HG02759 (cell line): ENCODE results near the gene OR2B2.

ENCODE experiments used
- ATAC-seq: cut with Tn5 transposase; IDR thresholded peaks from one replicate; pipeline ENCODE4 v1.9.1; 2021; ENCODE audit warnings: mild to moderate bottlenecking, moderate library complexity; ENCODE audit not compliant: unreplicated experiment

OR2B2 gene

DNA sequence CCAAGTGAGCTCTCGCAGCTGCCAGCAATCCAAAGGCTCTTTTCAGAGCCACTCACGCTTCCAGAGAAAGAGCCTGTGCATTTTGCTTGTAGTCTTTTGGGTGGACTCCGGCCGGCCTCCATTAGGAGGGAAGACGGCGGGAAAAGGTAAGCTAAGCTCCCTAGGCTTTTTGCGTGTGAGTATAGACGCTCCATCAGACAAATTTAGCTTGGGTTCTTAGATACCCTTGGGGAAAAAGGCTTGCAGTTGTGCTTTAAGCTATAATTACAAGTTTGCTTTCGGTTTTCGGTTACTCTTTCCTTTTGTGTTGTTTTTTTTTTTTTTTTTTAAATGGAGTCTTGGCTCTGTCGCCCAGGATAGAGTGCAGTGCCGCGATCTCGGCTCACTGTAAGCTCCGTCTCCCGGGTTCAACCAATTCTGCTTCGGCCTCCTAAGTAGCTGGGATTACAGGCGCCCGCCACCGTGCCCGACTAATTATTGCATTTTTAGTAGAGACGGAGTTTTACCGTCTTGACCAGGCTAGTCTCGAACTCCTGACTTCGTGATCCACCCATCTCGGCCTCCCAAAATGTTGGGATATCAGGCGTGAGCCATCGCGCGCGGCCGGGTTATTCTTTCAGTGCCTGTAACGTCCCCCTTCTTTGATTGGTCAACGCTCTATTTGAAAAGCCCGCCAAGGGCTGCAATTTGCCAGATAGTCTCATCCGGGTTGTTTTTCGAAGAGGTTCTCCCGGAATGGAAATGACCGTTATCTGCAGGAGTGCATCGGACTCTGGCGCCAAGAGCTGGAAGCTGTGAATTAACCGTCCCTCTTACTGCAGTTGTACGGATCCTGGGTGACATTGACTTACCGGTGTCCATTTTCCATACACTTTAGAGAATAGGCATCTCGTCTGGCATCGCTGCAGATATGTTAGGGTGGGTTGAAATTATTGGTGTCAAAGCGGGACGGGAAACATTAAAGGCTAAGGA, 18.1 kb downstream of the OR2B2 start:
- ATAC-seq, result peak; percentile 9

DNA sequence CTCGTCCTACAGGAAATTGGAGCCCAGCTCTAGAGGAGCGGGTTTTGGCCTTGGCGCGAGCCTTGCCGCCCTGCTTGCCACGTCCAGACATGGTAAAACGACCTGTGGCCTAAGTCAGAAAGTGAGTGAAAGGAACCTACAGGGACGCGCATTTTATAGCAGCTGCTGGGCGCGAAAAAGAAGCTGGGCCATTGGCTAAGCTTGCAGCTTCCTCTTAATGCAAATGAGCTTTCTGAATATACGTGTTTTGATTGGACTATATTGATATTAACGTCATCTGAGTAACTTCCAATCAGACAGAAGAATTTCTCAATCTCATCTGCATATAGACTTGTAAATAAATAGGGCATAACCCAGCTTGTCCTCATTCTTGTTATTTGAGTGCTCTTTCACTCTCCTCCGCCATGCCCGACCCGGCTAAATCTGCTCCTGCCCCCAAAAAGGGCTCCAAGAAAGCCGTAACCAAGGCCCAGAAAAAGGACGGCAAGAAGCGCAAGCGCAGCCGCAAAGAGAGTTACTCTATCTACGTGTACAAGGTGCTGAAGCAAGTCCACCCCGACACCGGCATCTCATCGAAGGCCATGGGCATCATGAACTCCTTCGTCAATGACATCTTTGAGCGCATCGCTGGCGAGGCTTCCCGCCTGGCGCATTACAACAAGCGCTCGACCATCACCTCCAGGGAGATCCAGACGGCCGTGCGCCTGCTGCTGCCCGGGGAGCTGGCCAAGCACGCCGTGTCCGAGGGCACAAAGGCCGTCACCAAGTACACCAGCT, 18.9 kb downstream of the OR2B2 start:
- ATAC-seq, result peak; percentile 50

DNA sequence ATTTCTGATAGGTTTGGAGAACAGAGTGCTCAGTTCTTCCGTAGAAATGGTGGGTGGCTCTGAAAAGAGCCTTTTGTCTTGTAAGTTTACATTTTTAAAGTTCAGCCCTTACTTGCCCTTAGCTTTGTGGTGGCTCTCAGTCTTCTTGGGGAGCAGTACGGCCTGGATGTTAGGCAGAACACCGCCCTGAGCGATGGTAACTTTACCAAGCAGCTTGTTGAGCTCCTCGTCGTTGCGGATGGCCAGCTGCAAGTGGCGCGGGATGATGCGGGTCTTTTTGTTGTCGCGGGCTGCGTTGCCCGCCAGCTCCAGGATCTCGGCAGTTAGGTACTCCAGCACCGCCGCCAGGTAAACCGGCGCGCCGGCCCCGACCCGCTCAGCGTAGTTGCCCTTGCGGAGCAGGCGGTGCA, 19.5 kb downstream of the OR2B2 start:
- no peak for ATAC-seq

DNA sequence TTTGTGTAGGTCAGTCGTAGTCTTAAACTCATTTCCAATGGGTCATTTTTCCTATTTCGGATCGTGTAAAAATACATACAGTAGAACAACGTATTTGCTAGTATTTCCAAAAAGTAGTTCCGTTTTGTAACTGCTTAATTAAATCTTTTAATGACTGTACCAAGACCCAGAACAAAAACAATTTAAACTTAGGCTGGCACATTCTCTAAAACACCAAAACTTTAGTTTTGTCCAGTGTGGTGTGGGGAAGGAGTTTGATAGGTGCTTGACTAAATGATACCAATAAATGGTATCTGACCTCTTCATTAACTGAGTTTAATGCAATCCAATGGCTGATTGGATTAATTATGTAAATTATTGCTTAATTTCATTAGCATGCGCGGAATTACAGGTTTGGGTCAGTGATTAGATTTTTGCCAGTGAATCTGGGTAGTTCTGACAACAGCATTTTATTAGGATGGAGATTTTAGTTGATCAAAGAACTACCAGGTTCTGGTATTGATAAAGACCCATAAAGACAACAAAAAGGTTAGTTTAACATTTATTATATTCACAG, 20.8 kb downstream of the OR2B2 start:
- no peak for ATAC-seq

DNA sequence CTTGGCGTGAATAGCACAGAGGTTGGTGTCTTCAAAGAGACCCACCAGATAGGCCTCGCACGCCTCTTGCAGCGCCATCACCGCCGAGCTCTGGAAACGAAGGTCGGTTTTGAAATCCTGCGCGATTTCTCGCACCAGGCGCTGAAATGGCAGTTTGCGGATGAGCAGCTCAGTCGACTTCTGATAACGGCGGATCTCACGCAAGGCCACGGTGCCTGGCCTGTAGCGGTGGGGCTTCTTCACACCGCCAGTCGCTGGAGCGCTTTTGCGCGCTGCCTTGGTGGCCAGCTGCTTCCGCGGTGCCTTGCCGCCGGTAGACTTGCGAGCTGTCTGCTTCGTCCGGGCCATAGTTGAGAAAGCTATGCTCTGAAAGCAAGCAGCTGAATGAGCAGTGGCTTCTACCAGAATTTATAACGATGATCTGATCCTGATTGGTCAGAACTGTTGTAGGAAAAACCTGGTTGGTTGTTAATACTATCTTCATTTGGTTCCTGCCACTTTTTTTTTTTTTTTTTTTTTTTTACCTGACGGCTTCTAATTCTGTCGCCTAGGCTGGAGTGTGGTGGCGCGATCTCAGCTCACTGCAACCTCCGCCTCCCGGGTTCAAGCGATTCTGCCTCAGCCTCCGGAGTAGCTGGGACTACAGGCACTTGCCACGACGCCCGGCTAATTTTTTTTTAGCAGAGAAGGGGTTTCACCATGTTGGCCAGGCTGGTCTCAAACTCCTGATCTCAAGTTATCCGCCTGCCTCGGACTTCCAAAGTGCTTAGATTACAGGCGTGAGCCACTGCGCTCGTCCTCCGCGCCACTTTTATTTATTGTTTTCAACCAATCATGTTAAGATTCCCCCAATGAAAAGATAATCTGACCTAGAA, 21.5 kb downstream of the OR2B2 start:
- peak; percentile 42 for ATAC-seq

DNA sequence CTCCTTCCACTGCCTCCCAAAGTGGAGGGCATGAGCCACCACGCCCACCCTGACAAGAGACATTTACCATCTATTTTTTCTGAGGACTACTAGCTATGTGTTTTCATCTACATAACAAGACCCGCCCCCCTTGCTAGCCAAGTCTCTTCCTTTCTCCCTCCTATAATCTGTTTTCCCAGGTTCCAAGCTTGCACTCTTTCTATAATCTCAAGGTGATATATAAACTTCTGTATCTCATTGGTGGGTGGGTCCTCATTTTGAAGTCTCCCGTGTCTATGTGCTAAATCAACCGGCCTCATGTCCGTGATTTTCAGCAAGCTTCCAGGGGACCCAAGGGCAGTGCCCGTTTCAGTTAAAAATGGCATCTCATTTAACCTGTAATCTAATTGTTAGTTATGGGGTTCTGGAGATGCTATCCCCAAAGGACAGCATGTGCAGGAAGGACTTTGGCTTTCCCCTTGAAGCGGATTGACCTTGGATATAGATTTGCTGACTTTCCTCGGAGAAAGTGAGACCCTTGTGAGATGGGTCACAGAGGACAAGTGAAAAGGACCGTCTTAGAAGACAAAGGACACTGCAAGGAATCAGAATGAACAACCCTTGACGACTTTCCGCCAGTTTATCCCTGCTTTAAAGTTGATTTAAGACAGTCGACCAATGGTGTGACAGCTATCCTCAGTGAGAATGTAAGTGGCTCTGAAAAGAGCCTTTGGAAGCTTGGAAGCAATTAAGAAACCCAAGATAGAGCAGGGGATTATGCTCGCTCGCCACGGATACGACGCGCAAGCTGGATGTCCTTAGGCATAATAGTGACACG, 22.4 kb downstream of the OR2B2 start:
- no peak for ATAC-seq

DNA sequence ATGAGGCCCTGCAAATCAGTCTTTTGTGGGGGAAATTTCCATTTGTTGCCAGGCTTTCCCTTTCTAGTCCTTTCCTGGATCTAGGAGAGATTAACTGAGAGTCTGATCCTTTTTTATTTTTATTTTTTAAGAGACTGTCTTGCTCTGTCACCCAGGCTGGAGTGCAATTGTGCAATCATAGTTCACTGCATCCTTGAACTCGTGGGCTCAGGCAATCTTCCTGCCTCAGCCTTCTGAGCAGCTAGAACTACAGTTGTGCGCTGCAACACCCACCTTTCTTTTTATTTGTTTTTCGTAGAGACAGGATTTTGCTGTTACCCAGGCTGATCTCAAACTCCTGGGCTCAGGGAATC, 22.9 kb downstream of the OR2B2 start:
- ATAC-seq, result no peak

DNA sequence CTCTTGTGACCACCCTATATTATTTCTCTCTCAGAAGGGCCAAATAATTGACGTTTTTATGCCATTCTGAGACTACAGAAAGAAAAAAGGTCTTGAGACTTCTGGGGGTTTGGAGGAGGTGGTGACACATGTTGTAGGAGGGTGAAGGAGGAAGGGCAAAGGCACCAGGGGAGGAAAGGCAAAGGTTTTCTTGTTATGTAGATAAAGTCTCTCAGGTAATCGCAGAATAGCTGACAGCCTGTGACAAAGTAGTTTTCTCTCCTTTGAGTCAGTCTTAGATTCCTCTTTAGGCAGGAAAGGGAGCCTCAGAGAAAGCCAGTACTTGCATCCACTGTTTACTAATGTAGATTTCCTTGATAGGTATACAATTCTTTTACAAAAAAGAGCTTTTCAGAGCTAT, 23.6 kb downstream of the OR2B2 start:
- ATAC-seq, result no peak

DNA sequence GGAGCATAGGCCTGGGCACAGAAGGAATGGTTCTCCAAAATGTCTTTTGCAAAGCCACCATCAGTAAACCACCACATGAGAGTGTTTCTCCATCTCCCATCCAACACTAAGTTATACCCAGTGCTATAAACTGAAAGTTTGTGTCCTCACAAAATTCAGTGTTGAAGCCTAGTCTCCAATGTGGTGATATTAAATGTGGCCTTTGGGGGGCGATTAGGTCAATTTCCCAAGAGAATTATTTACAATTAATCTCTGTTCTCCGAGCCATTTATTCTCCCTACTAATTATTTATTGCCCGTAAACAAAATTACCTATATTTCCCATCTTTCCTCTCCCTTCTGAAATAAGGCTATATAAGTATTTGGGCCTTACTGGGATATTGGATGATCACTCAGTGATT, 26.1 kb downstream of the OR2B2 start:
- ATAC-seq, result no peak

DNA sequence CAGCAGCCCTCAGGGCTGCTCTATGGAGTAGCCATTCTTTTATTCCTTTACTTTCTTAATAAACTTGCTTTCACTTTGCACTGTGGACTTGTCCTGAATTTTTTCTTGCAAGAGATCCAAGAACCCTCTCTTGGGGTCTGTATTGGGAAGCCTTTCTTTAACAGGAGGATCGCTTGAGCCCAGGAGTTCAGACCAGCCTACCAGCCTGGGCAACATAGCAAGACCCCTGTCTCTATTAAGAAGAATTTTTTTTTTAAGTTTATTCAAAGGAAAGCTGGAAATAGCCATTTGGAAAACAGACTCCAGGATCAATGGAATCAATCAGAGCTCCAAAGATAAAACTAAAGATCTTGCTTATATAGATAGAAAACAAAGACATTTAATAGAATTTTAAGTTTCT, 29.1 kb downstream of the OR2B2 start:
- ATAC-seq, result no peak

DNA sequence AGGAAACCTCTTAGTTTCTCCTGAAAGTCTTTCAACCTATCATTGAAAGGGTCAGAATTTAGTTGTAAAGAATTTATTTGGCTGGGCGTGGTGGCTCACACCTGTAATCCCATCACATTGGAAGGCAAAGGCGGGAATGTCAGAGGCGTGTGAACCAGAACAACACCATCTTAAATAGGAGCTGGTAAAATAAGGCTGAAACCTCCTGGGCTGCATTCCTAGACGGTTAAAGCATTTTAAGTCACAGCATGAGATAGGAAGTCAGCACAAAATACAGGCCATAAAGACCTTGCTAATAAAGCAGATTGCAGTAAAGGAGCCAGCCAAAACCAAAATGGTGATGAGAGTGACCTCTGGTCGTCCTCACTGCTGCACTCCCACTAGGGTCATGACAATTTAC, 29.6 kb downstream of the OR2B2 start:
- ATAC-seq, result no peak

DNA sequence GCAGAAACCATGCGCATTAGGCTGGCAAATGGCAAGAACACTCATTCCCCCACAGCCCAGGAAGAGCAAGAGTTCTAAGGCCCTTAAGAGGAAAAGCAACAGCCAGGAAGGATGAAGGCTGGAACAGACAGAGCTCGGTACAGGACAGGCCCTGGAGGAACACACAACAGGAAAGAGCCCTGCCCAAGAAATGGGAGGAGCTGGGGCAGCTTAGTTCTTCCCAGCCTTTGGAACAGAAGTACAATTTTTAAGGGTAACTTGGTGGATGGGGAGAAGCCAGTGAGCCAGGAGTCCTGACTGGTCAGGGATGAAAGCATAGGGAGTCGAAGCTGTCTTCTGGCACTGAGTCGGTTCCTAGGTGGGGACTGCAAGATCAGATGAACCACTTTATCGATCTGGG, 32.4 kb downstream of the OR2B2 start:
- no peak for ATAC-seq

DNA sequence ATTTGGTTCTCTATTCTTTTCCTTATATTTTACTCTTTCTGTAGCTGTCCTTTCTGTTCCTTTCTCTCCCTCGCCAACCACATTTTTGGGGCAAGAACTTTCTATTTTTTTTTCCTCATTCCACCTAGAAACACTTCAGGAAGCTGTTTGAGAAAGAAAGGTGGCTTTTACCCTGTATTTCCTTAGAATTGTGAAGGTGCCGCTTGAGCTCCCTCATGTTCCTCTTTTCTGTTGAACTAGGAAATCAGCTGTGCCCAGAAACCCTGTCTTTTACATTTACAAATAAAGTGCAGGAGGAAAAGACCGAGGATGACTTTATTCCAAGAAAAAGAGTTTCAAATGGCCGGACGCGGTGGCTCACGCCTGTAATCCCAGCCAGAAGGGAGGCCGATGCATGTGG, 38.2 kb downstream of the OR2B2 start:
- ATAC-seq, result no peak

DNA sequence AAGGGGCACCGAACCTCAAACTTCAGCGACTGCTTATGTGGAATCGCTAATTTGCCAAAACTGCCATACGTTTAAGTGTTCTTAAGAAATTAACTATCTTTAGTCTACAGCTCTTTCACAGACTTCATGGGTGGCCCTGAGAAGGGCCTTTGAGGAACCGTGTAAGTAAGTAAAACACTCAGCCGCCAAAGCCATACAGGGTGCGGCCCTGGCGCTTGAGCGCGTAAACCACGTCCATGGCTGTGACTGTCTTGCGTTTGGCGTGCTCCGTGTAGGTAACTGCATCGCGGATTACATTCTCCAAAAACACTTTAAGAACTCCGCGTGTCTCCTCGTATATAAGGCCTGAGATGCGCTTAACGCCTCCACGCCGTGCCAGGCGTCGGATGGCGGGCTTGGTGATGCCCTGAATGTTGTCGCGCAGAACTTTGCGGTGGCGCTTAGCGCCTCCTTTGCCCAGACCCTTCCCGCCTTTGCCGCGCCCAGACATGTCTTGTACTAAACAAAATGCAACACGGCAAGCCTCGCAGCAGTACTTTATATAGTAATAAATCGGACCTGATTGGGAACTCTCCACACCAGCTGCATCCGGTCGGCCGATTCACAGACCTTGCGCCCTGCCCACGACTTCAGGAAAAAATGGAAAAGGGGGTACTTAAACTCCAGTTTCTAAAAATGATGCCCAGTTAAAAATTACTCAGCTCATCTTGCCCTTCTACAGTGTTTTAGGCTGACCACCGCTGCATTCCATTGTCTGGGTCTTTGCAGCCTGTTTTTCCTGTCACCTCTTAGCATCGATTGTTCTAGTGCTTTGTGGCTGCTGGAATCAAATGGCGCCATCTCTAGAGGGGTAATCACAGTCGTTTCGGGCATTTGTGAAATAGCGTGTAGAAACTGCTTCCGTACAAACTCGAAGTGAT, 38.9 kb downstream of the OR2B2 start:
- ATAC-seq, result peak; percentile 40

DNA sequence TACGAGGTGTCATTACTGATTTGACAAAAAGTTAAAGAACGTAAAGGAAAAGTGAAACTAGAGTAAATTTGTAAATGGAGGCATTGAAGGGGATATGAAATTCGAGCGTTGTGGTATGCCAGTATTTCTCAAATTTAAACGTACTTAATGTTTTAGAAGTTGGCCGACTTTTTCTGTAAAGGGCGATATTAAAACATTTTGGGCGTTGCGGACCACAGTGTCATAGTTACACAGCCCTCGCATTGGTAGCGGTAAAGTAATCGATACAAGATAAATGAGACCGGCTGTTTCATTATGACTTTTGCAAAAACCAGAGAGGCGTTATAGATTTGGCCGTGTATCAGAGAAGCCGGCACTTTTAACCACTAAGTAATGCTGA, 39.6 kb downstream of the OR2B2 start:
- peak; percentile 21 for ATAC-seq

DNA sequence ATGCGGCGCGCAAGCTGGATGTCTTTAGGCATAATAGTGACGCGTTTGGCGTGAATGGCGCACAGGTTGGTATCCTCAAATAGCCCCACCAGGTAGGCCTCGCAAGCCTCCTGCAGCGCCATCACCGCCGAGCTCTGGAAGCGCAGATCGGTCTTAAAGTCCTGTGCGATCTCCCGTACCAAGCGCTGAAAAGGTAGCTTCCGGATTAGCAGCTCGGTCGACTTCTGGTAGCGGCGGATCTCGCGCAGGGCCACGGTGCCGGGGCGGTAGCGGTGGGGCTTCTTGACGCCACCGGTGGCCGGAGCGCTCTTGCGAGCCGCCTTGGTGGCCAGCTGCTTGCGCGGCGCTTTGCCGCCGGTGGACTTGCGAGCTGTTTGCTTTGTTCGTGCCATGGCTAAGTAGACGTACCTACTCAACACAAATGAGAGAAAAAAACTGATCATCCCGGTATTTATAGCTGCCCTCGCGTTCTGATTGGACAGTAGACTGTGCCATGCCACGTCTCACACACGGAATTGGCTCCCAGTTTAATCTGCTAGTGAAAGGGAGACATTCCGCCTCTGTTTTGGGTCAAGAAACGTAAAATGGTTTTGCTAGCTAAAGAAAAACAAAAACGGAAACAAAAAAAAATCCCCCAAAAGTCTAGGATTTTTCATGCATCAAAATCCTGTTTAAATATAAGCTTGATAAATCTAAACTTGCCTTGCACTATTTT, 40.1 kb downstream of the OR2B2 start:
- ATAC-seq, result peak; percentile 65

DNA sequence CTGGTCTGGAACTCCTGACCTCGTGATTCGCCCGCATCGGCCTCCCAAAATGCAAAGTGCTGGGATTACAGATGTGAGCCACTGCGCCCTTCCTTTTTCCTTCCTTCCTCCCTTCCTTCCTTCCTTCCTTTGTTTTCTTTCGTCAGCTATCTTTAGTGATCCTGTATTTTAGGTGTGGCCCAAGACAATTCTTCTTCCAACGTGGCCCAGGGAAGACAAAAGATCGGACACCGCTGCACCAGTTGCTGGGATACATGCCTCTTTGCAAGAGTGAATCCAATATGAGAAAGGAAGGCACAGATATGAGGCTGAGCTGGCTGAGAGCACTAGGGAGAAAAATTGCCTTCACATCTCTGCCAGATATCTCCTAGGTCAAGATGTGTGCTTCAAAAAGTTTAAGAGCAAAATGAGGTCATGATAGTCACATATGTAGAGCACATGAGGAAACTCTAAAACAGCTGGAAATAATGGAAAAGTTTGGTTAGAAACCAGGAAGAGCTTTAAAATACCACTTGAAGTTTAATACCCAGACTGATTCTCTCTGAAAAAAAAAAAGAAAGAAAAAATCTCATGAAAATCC, 41.8 kb downstream of the OR2B2 start:
- ATAC-seq, result no peak

DNA sequence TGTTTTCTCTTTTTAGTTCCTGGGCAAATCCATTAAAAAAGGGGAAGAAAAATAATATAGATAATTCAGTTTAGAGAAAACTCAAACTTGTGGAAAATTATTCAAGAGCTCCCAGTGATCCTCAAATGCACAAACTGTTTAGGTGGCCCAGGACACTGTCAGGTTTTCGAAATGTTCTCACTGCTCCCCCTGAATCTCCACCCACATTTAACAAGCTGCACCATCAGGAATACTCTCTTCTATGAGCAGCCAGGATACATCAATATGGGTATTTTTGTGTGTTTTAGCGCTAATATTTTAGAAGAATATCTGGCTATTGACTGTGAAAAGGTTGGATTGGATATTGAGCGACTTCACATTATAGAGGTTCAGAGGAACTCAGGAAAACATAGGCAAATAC, 43.9 kb downstream of the OR2B2 start:
- no peak for ATAC-seq
